Measurements from ENCODE around the gene ROMO1.
"Not testable (repeated sequence)": the region's sequence is repeated elsewhere in the genome, so short reads cannot be mapped to it uniquely, and the experiment has no call there.

The ROMO1 gene

DNA sequence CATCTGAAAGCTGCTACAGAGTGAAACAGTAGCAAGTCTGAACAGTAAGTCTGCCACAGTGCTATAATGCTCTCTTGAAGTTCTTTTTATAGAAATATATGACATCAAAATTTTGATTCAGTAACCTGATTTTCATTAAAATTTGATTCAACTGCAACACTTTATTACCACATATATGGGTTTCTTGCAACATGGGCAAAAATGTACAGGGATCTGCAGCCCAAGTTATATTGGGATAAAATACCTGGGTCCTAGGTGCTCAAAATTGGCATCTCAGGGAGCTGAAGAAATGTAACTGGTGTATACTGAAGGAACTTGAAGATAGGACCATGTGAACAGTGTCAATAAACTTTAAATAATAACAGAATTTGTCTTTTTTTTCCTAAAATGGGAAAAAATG lies 10.8 kb downstream of the ROMO1 start:
- no peak for DNase-seq (ENCODE audit: low read depth in 3 of 3)

DNA sequence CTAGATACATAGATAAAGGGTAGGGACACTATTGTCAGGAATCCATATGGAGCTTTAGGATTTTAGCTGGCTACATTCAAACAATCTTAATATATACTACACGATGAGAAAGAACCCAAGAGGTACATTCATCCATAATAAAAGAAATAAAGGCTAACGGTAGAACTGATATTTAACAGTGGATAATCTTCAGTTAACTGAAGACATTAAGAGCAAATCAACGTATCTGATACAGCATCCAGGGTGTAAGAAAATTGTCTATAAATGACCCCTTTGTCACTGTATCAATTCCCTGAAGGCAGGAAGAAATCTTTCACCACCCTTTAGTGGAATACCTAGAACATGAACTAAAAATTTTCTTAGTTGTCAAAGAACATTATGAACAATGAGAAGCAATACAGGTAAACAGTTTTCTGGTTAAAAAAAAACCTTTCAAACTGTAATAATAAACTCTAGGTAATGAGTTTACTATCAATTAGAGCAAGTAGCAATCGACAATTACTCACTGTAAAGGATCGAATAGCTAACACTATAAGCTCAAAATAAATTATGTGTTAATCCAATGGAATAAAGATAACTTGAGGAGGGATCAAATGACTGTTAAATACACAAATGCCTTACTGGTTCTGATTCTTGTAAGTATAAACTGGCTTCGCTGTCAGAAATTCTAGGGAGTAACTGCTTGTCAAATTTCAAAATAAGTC lies 11.8 kb downstream of the ROMO1 start:
- no peak for DNase-seq (ENCODE audit: low read depth in 3 of 3)

DNA sequence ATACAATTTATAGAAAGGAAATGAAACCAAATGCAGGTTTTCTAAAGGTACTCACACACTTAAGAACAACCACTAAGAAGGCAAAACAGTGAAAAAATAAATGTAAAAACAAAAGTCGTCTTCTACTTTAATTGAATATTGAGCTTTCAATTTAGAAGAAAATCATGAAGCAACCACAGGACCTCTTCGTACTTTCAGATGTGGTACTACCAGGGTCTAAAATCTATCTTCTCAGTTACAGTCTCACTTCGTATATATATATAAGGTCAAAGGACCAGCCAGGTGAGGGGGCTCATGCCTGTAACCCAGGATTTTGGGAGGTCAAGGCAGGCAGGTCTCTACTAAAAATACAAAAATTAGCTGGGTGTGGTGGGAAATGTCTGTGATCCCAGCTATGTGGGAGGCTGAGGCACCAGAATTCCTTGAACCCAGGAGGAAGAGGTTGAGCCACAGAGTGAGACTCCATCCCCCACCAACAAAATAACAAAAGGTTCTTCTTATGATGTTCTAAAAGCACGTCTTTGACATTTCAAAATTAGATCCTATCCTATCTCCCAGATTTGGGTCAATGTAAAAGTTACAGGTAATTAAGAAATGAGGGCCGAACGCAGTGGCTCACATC lies 12.5 kb downstream of the ROMO1 start:
- no peak for DNase-seq (ENCODE audit: low read depth in 3 of 3)

DNA sequence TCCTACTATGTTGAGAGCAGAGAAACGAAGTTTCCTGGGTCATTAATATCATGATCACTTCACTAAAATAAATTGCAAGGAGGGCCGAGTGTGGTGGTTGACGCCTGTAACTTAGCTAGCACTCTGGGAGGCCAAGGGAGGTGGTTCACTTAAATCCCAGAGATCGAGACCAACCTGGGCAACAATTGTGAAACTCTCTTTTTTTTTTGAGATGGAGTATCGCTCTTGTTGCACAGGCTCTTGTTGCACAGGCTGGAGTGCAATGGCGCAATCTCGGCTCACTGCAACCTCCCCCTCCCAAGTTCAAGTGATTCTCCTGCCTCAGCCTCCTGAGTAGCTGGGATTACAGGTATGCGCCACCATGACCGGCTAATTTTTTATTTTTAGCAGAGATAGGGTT lies 13.9 kb downstream of the ROMO1 start:
- not testable (repeated sequence) for DNase-seq (ENCODE audit: low read depth in 3 of 3)

DNA sequence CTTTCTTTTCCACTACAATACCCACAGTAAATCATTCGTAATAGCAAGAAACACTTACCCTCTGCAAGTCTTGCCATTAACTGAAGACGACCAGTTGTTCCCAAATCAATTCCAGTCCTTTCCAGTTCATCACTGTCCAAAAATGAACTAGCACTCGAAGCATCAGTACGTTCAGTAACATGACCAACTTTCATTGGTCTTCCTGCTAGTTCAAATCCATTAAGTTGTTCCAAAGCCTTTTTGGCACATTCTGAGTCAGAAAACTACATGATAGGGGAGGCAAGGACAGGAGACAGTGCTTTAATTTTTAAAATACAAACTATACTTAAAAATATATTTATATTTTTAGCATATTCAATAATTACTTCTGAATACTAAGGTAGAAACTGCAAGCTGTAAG lies 14.9 kb downstream of the ROMO1 start:
- DNase-seq (ENCODE audit: low read depth in 3 of 3) = no peak

DNA sequence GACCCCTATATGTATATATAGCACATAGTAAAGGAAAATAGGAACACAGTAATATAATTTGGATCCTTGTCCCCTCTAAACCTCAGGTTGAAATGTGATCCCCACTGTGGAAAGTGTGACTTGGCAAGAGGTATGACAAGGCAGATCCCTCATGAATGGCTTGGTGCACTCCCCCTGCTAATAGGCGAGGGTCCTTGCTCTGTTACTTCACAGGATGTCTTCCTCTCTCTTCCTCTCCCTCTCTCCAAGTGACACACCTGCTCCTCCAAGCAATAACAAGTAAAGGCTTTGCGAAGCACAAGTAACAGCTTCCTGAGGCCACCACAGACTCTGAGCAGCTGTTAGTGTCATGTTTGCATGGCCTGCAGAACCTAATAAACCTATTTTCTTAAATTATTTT lies 16.4 kb downstream of the ROMO1 start:
- no peak for DNase-seq (ENCODE audit: low read depth in 3 of 3)

DNA sequence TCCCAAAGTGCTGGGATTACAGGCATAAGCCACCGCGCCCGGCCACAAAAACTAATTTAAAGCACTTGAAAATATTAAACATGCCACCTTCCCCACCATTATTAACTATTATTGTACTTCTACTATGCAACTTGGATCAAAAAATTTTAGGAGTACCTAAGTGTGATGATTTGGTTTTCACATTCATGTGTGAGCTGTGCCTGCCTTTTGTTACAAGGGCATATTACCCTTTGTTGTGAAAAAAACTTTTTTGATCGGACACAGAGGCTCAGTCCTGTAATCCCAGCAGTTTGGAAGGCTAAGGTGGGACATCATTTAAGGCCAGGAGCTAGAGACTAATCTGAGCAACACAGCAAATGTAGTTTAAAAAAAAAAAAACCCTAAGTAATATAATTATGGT lies 17.1 kb downstream of the ROMO1 start:
- no peak for DNase-seq (ENCODE audit: low read depth in 3 of 3)

DNA sequence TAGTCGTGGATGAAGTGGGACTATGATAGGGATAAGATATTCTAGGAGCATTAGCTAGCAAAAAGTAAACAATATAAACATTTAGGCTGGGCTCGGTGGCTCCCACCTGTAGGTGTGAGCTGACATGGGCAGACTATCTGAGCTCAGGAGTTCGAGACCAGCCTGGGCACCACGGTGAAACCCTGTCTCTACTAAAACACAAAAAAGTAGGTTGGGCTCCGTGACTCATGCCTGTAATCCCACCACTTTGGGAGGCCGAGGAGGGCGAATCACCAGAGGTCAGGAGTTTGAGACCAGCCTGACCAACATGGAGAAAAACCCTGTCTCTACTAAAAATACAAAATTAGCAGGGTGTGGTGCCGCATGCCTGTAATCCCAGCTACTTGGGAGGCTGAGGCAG lies 19.1 kb downstream of the ROMO1 start:
- not testable (repeated sequence) for DNase-seq (ENCODE audit: low read depth in 3 of 3)

DNA sequence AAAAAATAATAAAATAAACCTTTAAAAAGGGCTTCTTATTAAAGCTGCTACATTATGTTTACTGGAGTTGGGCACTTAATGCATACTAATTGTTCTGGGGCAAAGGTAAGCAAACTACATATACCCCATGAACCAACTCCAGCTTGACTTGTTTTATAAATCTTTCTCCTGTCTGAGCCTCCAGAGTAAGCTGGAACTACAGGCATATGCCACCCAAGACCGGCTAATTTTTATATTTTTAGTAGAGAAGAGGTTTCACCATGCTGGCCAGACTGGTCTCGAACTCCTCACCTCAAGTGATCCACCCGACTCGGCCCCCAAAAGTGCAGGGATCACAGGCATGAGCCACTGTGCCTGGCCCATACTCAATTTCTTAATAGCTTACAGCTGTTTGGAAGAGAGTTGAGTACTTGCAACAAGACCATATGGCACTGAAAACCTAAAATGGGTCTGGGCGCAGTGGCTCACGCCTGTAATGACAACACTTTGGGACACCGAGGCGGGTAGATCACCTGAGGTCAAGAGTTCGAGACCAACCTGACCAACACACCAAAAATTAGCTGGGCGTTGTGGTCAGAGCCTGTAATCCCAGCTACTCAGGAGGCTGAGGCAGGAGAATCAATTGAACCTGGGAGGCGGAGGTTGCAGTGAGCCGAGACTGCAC lies 19.9 kb downstream of the ROMO1 start:
- no peak for DNase-seq (ENCODE audit: low read depth in 3 of 3)

DNA sequence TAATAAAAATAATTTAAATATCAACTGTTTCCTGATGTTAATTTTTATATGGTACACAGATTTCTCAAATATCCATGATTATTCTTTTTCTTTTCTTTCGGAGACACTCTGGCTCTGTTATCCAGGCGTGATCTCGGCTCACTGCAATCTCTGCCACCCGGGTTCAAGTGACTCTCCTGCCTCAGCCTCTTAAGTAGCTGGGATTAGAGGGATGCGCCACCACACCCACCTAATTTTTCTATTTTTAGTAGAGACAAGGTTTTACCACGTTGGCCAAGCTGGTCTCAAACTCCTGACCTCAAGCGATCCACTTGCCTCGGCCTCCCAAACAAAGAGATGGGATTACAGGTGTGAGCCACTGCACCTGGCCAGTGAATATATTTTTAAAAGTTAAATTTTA lies 20.5 kb downstream of the ROMO1 start:
- DNase-seq (ENCODE audit: low read depth in 3 of 3) = no peak

DNA sequence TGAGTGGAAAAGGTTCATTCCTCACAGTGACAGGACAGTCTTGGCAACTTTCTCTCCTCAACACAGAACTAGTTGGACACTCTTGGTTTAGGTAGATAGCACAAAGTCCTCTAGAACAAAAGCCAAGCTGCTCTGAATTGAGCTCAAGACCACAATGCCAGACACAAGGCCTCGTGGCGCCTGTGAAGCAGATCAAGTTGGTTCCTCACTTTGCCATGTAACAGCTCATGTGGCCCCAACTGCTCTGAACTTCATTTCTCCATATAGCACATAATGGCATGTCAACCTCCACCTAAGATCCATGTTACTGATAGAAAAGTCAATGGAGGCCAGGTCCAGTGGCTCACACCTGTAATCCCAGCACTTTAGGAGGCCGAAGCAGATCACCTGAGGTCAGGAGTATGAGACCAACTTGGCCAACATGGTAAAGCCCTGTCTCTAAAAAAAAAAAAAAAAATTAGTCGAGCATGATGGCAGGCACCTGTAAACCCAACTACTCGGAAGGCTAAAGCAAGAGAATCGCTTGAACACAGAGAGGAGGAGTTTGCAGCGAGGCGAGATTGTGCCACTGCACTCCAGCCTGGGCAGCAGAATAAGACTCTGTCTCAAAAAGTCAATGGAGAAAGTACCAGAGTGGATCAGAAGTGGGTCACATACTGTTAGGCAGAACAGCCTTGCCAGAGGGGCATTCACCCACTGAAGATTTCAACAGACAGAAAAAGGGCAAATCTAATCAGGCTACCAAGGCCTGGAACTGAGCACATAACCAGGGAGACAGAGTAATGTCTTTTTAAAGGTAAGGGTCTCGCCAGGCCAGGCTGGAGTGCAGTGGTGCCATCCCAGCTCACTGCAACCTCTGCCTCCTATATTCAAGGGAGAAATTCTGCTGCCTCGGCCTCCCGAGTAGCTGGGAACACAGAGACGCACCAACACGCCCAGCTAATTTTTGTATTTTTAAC lies 21.2 kb downstream of the ROMO1 start:
- no peak for DNase-seq (ENCODE audit: low read depth in 3 of 3)

DNA sequence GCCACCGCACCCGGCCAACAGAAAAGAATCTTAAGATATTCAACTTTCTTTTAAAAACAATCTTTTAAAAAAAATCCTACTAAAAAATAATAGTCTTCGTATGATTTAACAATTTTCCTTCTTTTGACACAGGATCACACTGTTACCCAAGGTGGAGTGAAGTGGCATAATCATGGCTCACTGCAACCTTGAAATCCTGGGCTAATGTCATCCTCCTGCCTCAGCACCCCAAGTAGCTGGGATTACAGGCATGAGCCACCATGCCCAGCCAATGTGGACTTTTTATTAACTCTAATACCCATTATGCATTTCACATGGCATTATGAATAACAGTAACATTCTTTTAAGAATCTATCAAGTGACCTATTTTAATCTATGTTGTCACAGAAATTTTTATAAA lies 22.0 kb downstream of the ROMO1 start:
- DNase-seq (ENCODE audit: low read depth in 3 of 3) = no peak

DNA sequence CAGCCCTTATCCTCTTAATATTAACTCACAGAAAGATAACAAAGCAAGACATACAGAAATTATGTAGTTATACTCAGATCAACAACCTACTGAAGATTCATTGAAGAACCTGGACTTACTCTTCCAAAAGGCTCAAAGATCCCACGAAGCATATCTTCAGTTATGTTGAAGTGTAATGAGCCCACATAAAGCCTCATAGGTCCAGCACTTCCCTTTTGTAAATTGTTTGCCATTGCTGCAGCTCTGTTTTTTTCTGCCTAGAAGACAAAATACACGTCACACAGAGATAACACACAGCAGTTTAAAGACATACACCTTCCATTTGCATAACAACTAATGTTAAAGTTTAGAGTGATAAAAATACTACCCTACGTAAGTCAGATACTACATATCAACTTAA lies 22.4 kb downstream of the ROMO1 start:
- no peak for DNase-seq (ENCODE audit: low read depth in 3 of 3)

DNA sequence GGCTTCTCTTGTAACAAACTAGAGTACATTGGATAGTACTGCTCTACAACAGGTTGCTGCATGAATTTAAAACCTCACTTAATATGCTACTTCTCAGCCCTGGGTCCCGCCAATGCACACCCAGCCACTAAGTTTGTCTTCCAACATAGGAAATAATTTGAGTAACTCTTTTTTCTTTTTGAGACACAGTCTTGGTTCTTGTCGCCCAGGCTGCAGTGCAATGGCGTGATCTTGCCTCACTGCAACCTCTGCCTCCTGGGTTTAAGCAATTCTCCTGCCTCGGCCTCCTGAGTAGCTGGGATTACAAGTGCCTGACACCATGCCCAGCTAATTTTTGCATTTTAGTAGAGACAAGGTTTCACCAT lies 24.1 kb downstream of the ROMO1 start:
- not testable (repeated sequence) for DNase-seq (ENCODE audit: low read depth in 3 of 3)

DNA sequence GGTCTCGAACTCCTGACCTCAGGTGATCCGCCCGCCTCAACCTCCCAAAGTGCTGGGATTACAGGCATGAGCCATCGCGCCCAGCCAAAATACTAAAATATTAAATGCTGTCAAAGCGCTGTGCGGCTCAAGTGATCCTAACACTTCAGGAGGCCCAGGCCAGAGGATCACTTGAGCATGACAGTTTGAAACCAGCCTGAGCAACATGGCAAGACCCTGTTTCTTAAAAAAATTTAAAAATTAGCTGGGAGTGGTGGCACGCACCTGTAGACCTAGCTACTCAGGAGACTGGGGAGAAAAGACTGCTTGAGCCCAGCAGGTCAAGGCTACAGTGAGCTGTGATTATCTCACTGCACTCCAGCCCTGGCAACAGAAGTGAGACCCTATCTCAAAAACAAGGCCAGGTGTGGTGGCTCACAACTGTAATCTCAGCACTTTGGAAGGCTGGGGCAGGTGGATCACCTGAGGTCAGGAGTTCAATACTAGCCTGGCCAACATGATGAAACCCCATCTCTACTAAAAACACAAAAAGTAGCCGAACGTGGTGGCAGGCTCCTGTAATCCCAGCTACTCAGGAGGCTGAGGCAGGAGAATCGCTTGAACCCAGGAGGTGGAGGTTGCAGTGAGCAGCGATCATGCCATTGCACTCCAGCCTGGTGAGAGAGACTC lies 24.6 kb downstream of the ROMO1 start:
- not testable (repeated sequence) for DNase-seq (ENCODE audit: low read depth in 3 of 3)

DNA sequence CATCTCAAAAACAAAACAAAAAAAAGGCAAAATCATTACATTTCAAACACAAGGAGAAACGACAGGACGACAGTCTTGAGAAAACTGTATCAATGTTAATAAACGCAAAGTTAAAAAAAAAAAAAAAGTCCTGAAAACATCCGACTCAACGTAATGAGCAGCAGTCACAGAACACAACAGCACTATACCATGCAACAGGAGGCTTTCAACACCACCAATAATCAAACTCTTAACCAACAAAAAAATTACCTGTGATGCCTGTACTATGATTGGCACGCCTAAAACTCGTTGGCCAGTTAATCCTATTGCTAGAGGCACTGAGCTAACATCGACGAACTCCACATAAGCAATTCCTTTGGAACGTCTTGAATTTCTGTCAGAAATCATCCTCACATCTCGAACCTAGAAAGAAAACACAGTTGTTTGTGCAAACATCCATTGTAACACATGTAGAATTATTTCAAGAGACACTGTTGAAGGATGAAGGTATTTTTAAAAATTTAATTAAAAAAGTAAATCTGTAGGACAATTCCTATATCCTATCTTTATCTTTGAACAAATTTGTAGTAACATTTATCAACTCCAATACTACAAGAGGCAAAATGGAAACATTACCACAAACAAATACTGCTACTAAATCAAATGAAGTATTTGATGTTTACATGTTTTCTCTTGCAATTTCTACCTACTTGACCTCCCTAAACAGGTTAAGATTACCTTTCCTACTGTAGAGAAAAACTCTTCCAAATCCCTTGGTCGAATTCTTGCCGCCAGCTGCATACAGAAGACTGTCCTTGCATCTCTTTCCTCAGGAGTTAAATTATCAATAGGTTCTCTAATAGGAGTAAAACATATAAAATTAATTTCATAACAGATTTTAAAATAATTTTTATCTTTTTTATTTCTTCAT lies 25.4 kb downstream of the ROMO1 start:
- no peak for DNase-seq (ENCODE audit: low read depth in 3 of 3)

DNA sequence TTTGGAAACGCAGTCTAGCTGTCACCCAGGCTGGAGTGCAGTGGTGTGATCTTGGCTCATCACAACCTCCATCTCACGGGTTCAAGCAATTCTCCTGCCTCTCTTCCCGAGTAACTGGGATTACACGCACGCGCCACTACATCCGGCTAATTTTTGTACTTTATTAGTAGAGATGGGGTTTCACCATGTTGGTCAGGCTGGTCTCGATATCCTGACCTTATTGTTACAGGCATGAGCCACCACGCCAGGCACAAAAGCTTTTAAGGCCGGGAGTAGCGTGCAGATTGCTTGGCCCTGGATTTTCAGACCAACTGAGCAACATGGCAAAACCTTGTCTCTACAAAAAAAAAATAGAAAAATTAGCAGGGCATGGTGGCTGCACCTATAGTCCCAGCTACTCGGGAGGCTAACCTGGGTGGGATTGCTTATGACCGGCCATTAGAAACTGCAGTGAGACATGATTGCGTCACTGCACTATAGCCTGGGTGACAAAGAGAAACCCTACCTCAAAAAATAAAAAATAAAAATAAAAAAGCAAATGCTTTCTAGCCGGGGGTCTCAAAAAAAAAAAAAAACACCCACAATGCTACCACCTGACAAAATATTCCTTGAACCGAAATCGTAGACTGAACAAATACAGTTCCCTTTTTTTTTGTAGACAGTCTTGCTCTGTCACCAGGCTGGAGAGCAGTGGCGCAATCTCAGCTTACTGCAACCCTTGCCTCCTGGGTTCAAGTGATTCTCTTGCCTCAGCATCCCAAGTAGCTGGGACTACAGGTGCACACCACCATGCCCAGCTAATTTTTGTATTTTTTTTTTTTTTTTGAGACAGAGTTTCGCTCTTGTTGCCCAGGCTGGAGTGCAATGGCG lies 27.9 kb downstream of the ROMO1 start:
- DNase-seq (ENCODE audit: low read depth in 3 of 3) = no peak

DNA sequence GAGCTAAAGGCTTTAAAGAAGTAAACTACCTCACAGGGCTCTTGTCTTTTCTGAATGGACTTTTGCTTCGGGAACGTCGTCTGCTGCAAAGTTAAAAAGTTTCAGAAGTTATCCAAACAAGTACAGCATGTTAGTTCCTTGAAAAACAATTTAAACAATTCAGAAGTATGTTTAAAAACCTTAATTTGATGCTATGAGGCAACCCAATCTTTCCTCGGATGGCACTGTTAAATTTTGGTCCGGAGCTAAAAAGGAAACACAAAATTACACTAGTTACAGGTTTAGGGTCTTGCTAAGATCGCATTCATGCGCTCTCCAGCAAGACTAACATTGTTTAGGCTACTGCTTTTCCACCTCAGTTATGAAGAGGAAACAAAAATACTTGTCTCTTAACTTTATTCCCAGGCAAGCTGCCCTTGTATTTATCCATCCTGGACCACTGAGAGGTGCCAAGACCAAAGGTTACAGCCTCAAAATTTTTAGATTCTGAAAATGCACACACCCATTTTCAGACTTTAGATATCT lies 30.1 kb downstream of the ROMO1 start:
- DNase-seq (ENCODE audit: low read depth in 3 of 3) = no peak

DNA sequence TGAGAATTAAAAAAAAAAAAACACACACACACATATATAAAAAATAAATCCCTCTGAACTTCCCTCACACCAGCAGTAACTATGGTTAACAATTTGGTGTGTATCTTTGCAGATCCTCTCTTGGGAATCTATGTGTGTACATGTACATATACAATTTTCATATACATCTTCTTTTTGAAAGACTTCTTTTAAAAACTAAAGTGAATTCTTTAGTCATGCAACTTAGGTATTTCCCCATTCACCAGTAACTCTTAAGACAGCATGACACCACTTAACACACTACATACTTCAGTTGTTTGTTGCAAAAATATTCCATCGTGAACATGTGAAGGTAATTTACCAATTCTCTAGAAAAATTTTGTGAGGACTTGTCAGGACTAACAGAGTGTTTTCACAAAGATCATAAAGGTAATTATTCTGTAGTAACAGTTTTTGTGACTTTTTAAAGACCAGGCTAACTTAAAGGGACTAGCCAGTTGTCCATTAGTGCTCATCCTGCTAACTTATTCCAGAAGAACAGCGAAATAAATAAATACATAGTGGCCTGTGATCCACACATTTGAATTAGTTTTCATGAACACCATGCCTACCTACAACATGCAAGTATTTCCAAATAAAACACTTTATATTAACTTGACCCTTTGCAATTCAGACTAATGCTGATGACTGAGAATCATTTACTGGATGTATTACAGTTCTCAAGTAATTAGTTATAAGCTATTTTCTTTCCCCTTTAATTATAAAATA lies 30.8 kb downstream of the ROMO1 start:
- no peak for DNase-seq (ENCODE audit: low read depth in 3 of 3)
